ENCODE data around the gene SLC7A6OS.

The SLC7A6OS gene

GRCh38 chr16:68310774-68311511 is at the start of gene SLC7A6OS, which contains the start of gene PRMT7:
Gene SLC7A6OS (minus strand): TSS chr16:68310946. CDS start chr16:68310926, 20 bp downstream.
Gene PRMT7 (plus strand): TSS chr16:68311019. CDS start chr16:68315980, 4,961 bp downstream.
- in situ Hi-C loops (cut with MboI; ENCODE audit: low sequenced_read_pairs), result no loop called here

GRCh38 chr16:68359398-68360191 is 48.8 kb upstream of the SLC7A6OS start:
- in situ Hi-C loops (cut with MboI; ENCODE audit: low sequenced_read_pairs), result loop anchor here (10.0 kb wide), 1 partner anchor 145 kb away; no protein-coding TSS in a partner anchor

- in situ Hi-C loops (cut with MboI; ENCODE audit: low sequenced_read_pairs), result no loop called here
Observed at GRCh38 chr16:68358951-68359350, 48.2 kb upstream of the SLC7A6OS start.

- in situ Hi-C loops (cut with MboI; ENCODE audit: low sequenced_read_pairs), result no loop called here
Observed at GRCh38 chr16:68357923-68358322, 47.2 kb upstream of the SLC7A6OS start.

GRCh38 chr16:68357521-68357922 is 46.8 kb upstream of the SLC7A6OS start:
- in situ Hi-C loops (cut with MboI; ENCODE audit: low sequenced_read_pairs), result no loop called here

- in situ Hi-C loops (cut with MboI; ENCODE audit: low sequenced_read_pairs), result no loop called here
Observed at GRCh38 chr16:68356919-68357286, 46.2 kb upstream of the SLC7A6OS start.

GRCh38 chr16:68356249-68356918 is 45.6 kb upstream of the SLC7A6OS start:
- in situ Hi-C loops (cut with MboI; ENCODE audit: low sequenced_read_pairs), result no loop called here

GRCh38 chr16:68355447-68356248 is 44.9 kb upstream of the SLC7A6OS start:
- in situ Hi-C loops (cut with MboI; ENCODE audit: low sequenced_read_pairs), result no loop called here

GRCh38 chr16:68354816-68355215 is 44.1 kb upstream of the SLC7A6OS start:
- in situ Hi-C loops (cut with MboI; ENCODE audit: low sequenced_read_pairs), result no loop called here

- in situ Hi-C loops (cut with MboI; ENCODE audit: low sequenced_read_pairs), result no loop called here
Observed at GRCh38 chr16:68353366-68353765, 42.6 kb upstream of the SLC7A6OS start.

- in situ Hi-C loops (cut with MboI; ENCODE audit: low sequenced_read_pairs), result no loop called here
Observed at GRCh38 chr16:68351991-68352431, 41.3 kb upstream of the SLC7A6OS start.

GRCh38 chr16:68351463-68351862 is 40.7 kb upstream of the SLC7A6OS start:
- in situ Hi-C loops (cut with MboI; ENCODE audit: low sequenced_read_pairs), result no loop called here

- in situ Hi-C loops (cut with MboI; ENCODE audit: low sequenced_read_pairs), result no loop called here
Observed at GRCh38 chr16:68350813-68351350, 40.1 kb upstream of the SLC7A6OS start.

GRCh38 chr16:68349838-68350410 is 39.2 kb upstream of the SLC7A6OS start:
- in situ Hi-C loops (cut with MboI; ENCODE audit: low sequenced_read_pairs), result no loop called here

GRCh38 chr16:68348639-68349445 is 38.1 kb upstream of the SLC7A6OS start:
- in situ Hi-C loops (cut with MboI; ENCODE audit: low sequenced_read_pairs), result no loop called here

- in situ Hi-C loops (cut with MboI; ENCODE audit: low sequenced_read_pairs), result no loop called here
Observed at GRCh38 chr16:68347605-68348004, 36.9 kb upstream of the SLC7A6OS start.

- in situ Hi-C loops (cut with MboI; ENCODE audit: low sequenced_read_pairs), result no loop called here
Observed at GRCh38 chr16:68346892-68347480, 36.2 kb upstream of the SLC7A6OS start.

GRCh38 chr16:68345958-68346635 is 35.4 kb upstream of the SLC7A6OS start:
- in situ Hi-C loops (cut with MboI; ENCODE audit: low sequenced_read_pairs), result no loop called here

Data from HL-60/S4 (cell line).